LNCaP clone FGC (cell line): ENCODE data around the gene TEKT2.
A peak's percentile ranks its signal among the peaks of the same experiment; 100 is the strongest.

Source experiments
- DNase-seq: peaks from one replicate; pipeline ENCODE4 v3.0.0-alpha.2; 2011; ENCODE audit warnings: low read depth
- H3K4me3 ChIP-seq: 2 replicates; pipeline ENCODE4 v1.5.1; 2011; ENCODE audit warnings: mild to moderate bottlenecking, low read depth, low read length, control low read depth
- CTCF ChIP-seq: IDR thresholded peaks from 2 replicates; pipeline ENCODE4 v1.5.1; 2012; ENCODE audit warnings: mild to moderate bottlenecking; ENCODE audit not compliant: control insufficient read depth, insufficient read depth; ENCODE audit errors: extremely low read depth

Gene TEKT2

GRCh38 chr1:36128126-36128904 is 44.4 kb downstream of the TEKT2 start:
- no peak for DNase-seq
- no peak overlapping the region for H3K4me3 ChIP-seq
- TF ChIP-seq CTCF: no peak

- DNase-seq: no peak
- TF ChIP-seq CTCF: no peak
Observed at GRCh38 chr1:36128905-36129206, 45.0 kb downstream of the TEKT2 start.

GRCh38 chr1:36132029-36132428 is 48.1 kb downstream of the TEKT2 start:
- no peak for DNase-seq
- no peak overlapping the region for H3K4me3 ChIP-seq
- TF ChIP-seq CTCF: no peak

More at GRCh38 chr1:36128905-36129206, 45.0 kb downstream of the TEKT2 start:
- H3K4me3 ChIP-seq: no peak overlapping the region

GRCh38 chr1:36133484-36133883 is 49.6 kb downstream of the TEKT2 start:
- DNase-seq: no peak
- no peak for TF ChIP-seq CTCF
- no peak overlapping the region for H3K4me3 ChIP-seq

- no peak overlapping the region for H3K4me3 ChIP-seq
- no peak for DNase-seq
- TF ChIP-seq CTCF: no peak
Observed at GRCh38 chr1:36134031-36134430, 50.1 kb downstream of the TEKT2 start.

GRCh38 chr1:36134505-36135329 is 50.8 kb downstream of the TEKT2 start:
- DNase-seq: no peak
- TF ChIP-seq CTCF: peak; percentile 46
- no peak overlapping the region for H3K4me3 ChIP-seq
